DOHH2 (cell line): ENCODE data around the gene COQ4.
"Not testable (repeated sequence)": the region's sequence is repeated elsewhere in the genome, so short reads cannot be mapped to it uniquely, and the experiment has no call there.

Experiments
- H3F3A ChIP-seq: fragments of 200-600 bp; sonication (generic), shearing (Covaris generic); 2 replicates; pipeline ENCODE4 v1.6.0; 2016; ENCODE audit warnings: antibody characterized with exemption, mild to moderate bottlenecking; ENCODE audit not compliant: control insufficient read depth, insufficient read depth
- H3K27ac ChIP-seq: fragments of 200-600 bp; sonication (generic); 2 replicates; pipeline ENCODE4 v1.5.1; 2014; ENCODE audit warnings: low read depth, mild to moderate bottlenecking, low read length, moderate library complexity
- H3K27me3 ChIP-seq: fragments of 200-600 bp; sonication (generic); 2 replicates; pipeline ENCODE4 v1.6.1; 2014; ENCODE audit warnings: mild to moderate bottlenecking, low read length, mixed read lengths; ENCODE audit not compliant: control insufficient read depth
- H3K36me3 ChIP-seq: fragments of 200-600 bp; sonication (generic); 2 replicates; pipeline ENCODE4 v1.6.1; 2014; ENCODE audit warnings: mild to moderate bottlenecking, low read length, moderate library complexity, mixed read lengths; ENCODE audit not compliant: control insufficient read depth
- H3K4me1 ChIP-seq: fragments of 200-600 bp; sonication (generic); 2 replicates; pipeline ENCODE4 v1.6.1; 2014; ENCODE audit warnings: mild to moderate bottlenecking, low read length, mixed read lengths; ENCODE audit not compliant: control insufficient read depth
- H3K4me2 ChIP-seq: fragments of 200-600 bp; sonication (generic); 2 replicates; pipeline ENCODE4 v1.6.0; 2014; ENCODE audit warnings: mild to moderate bottlenecking, low read length, moderate library complexity
- H3K4me3 ChIP-seq: fragments of 200-600 bp; sonication (generic); 2 replicates; pipeline ENCODE4 v1.5.1; 2014; ENCODE audit warnings: mild to moderate bottlenecking, low read length, mixed read lengths
- H3K79me2 ChIP-seq: fragments of 200-600 bp; sonication (generic); 2 replicates; pipeline ENCODE4 v1.6.1; 2014; ENCODE audit warnings: mild to moderate bottlenecking, low read length, mixed read lengths; ENCODE audit not compliant: control insufficient read depth
- H3K9me2 ChIP-seq: fragments of 200-600 bp; sonication (generic); replicated peaks from 2 replicates; pipeline ENCODE4 v1.6.1; 2014; ENCODE audit warnings: mild to moderate bottlenecking, low read length, mixed read lengths; ENCODE audit not compliant: control insufficient read depth
- H3K9me3 ChIP-seq: fragments of 200-600 bp; sonication (generic); 2 replicates; pipeline ENCODE4 v1.6.1; 2014; ENCODE audit warnings: antibody characterized with exemption, low read length, mixed read lengths; ENCODE audit not compliant: control insufficient read depth, insufficient read depth
- H4K20me1 ChIP-seq: fragments of 200-600 bp; sonication (generic); 2 replicates; pipeline ENCODE4 v1.6.0; 2014; ENCODE audit warnings: low read depth, mild to moderate bottlenecking, antibody characterized with exemption, low read length, moderate library complexity; ENCODE audit not compliant: control insufficient read depth, insufficient read depth
- EZH2phosphoT487 ChIP-seq: fragments of 200-600 bp; sonication (generic); IDR thresholded peaks from 2 replicates; pipeline ENCODE4 v1.6.1; 2017; ENCODE audit warnings: borderline replicate concordance, mild to moderate bottlenecking, antibody characterized with exemption, low read length, moderate library complexity, mixed read lengths
- TF ChIP-seq, protein P1 (sequence below): fragments of 200-600 bp; sonication (generic); IDR thresholded peaks from one replicate; pipeline ENCODE4 v1.5.1; 2014; ENCODE audit warnings: antibody characterized with exemption, mild to moderate bottlenecking, low read depth, low read length; ENCODE audit not compliant: poor library complexity, severe bottlenecking

COQ4 gene

GRCh38 chr9:128276008-128276573, 46.5 kb upstream of the COQ4 start, which contains the start of gene SWI5:
Gene SWI5 (plus strand): TSS chr9:128276276.
- TF ChIP-seq EZH2phosphoT487, result no peak
- TF ChIP-seq, protein P1, sequence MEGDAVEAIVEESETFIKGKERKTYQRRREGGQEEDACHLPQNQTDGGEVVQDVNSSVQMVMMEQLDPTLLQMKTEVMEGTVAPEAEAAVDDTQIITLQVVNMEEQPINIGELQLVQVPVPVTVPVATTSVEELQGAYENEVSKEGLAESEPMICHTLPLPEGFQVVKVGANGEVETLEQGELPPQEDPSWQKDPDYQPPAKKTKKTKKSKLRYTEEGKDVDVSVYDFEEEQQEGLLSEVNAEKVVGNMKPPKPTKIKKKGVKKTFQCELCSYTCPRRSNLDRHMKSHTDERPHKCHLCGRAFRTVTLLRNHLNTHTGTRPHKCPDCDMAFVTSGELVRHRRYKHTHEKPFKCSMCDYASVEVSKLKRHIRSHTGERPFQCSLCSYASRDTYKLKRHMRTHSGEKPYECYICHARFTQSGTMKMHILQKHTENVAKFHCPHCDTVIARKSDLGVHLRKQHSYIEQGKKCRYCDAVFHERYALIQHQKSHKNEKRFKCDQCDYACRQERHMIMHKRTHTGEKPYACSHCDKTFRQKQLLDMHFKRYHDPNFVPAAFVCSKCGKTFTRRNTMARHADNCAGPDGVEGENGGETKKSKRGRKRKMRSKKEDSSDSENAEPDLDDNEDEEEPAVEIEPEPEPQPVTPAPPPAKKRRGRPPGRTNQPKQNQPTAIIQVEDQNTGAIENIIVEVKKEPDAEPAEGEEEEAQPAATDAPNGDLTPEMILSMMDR, result no peak
- H3K79me2 ChIP-seq, result peaks cover 19% of the 10 kb centered on the region
- H3K4me1 ChIP-seq, result peaks cover 15% of the 10 kb centered on the region

DNA sequence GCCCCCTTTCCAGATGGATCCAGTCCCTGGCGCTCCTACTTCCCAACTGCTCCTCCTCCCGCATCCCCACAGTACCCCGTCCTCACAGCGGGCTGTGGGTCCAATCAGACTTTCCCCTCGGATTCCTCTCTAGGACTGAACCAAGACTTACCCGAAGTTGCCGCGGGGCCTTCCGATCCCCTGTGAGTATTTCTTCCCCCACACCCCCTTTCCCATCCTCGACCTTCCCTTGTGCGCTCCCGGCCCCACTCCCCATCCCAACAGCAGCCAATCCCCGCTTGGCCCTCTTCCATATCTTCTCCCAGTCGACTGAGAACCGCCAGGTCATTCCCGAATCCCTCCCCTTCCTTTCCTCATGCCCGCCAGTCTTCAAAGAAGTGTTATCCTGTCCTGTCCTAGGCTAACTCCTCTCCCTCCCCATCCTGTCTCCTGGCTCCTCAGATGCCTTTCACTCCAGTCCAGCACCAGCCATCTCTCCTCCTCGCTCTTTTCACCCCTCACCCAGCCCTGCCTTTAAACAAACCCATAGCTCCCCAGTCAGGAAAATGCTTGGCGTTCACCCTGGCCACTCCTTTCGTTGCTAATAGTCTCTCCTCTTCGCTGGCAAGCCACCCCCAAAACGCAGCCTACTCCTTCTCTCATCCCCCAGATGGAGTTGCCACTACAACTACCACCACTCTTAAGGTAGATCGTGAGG, 45.9 kb upstream of the COQ4 start:
- Histone ChIP-seq H3K36me3 (peaks cover 5% of the 10 kb centered on the region), H3K9me3 (no peaks in the 10 kb centered on the region), H4K20me1 (no peaks in the 10 kb centered on the region), H3F3A (no peaks in the 10 kb centered on the region), H3K4me1 (peaks cover 15% of the 10 kb centered on the region), H3K79me2 (peaks cover 19% of the 10 kb centered on the region), H3K9me2 (no peaks in the 10 kb centered on the region), H3K27me3 (no peaks in the 10 kb centered on the region), H3K4me2 (peak overlapping the region; percentile 78), H3K4me3 (peak overlapping the region; percentile 90), H3K27ac (no peak overlapping the region)
- no peak for TF ChIP-seq EZH2phosphoT487
- TF ChIP-seq, protein P1, result no peak

More at GRCh38 chr9:128276008-128276573, 46.5 kb upstream of the COQ4 start, which contains the start of gene SWI5:
- Histone ChIP-seq H3K27ac (no peak within 1 kb of the TSS), H3K4me3 (peak within 1 kb of the TSS; percentile 90), H3K27me3 (no peaks in the 10 kb centered on the region), H3K9me2 (no peaks in the 10 kb centered on the region), H3F3A (no peaks in the 10 kb centered on the region), H3K36me3 (peaks cover 9% of the 10 kb centered on the region), H3K9me3 (no peaks in the 10 kb centered on the region), H3K4me2 (peak within 1 kb of the TSS; percentile 98), H4K20me1 (no peaks in the 10 kb centered on the region)

- H3K4me3 ChIP-seq, H3K4me2 ChIP-seq, H3F3A ChIP-seq, H3K27ac ChIP-seq, H3K9me2 ChIP-seq, H3K36me3 ChIP-seq, H3K9me3 ChIP-seq, H3K27me3 ChIP-seq, H4K20me1 ChIP-seq: not testable (repeated sequence)
- Histone ChIP-seq H3K79me2 (peaks cover 19% of the 10 kb centered on the region), H3K4me1 (peaks cover 15% of the 10 kb centered on the region)
These were observed 43.3 kb upstream of the COQ4 start for GRCh38 chr9:128279088-128280073.
